GM23338 (cell line): Measurements from ENCODE around the gene RYR3. TPM values are rescaled to one million over a fixed set of nuclear protein-coding genes. Genes with fewer than 3 reads are reported as not detected.

Source experiments
- ATAC-seq: fragments of 200-7000 bp; cut with Tn5 transposase; 3 replicates; pipeline ENCODE4 v1.9.1; 2020
- DNase-seq: peaks from one replicate; pipeline ENCODE4 v3.0.0-alpha.2; 2015; ENCODE audit warnings: low spot score
- H2AFZ ChIP-seq: fragments of 200-600 bp; sonication (generic); 2 replicates; pipeline ENCODE4 v1.8.0; 2016; ENCODE audit warnings: antibody characterized with exemption, mild to moderate bottlenecking, moderate library complexity
- H3F3A ChIP-seq: fragments of 200-600 bp; sonication (generic); replicated peaks from 2 replicates; pipeline ENCODE4 v1.8.0; 2017; ENCODE audit warnings: antibody characterized with exemption, mixed run types, low read depth
- H3K27ac ChIP-seq: fragments of 200-600 bp; sonication (generic); 2 replicates; pipeline ENCODE4 v1.6.1; 2016; ENCODE audit warnings: low read depth
- H3K27me3 ChIP-seq: fragments of 200-600 bp; sonication (generic); 2 replicates; pipeline ENCODE4 v1.8.0; 2016; ENCODE audit warnings: mild to moderate bottlenecking, mixed run types, moderate library complexity; ENCODE audit not compliant: insufficient read depth
- H3K36me3 ChIP-seq: fragments of 200-600 bp; sonication (generic); 2 replicates; pipeline ENCODE4 v1.8.0; 2016; ENCODE audit warnings: mild to moderate bottlenecking; ENCODE audit not compliant: insufficient read depth
- H3K4me1 ChIP-seq: fragments of 200-600 bp; sonication (generic); 2 replicates; pipeline ENCODE4 v1.8.0; 2016; ENCODE audit warnings: mild to moderate bottlenecking, moderate library complexity; ENCODE audit not compliant: insufficient read depth
- H3K4me2 ChIP-seq: fragments of 200-600 bp; sonication (generic); 2 replicates; pipeline ENCODE4 v1.7.1; 2017; ENCODE audit warnings: mixed run types
- H3K4me3 ChIP-seq: fragments of 200-600 bp; sonication (generic); 2 replicates; pipeline ENCODE4 v1.6.1; 2016; ENCODE audit warnings: mixed run types
- H3K79me2 ChIP-seq: fragments of 200-600 bp; sonication (generic); replicated peaks from 2 replicates; pipeline ENCODE4 v1.8.0; 2017; ENCODE audit warnings: mild to moderate bottlenecking; ENCODE audit not compliant: insufficient read depth
- H3K9me2 ChIP-seq: fragments of 200-600 bp; sonication (generic); 2 replicates; pipeline ENCODE4 v1.8.0; 2017; ENCODE audit not compliant: insufficient read depth
- H4K20me1 ChIP-seq: fragments of 200-600 bp; sonication (generic); replicated peaks from 2 replicates; pipeline ENCODE4 v1.8.0; 2017; ENCODE audit warnings: mild to moderate bottlenecking; ENCODE audit not compliant: insufficient read depth
- H3K27ac Mint-ChIP-seq: 2 replicates; pipeline ENCODE4 v1.8.0; 2020; ENCODE audit warnings: inconsistent platforms, mild to moderate bottlenecking, moderate library complexity, mixed read lengths
- H3K27me3 Mint-ChIP-seq: 3 replicates; pipeline ENCODE4 v1.8.0; 2022; ENCODE audit warnings: low read depth, mild to moderate bottlenecking, moderate library complexity, mixed read lengths, inconsistent platforms; ENCODE audit not compliant: insufficient read depth, poor library complexity
- H3K36me3 Mint-ChIP-seq: 3 replicates; pipeline ENCODE4 v1.8.0; 2021; ENCODE audit warnings: low read depth, mild to moderate bottlenecking, inconsistent platforms, moderate library complexity, mixed read lengths
- H3K4me1 Mint-ChIP-seq: 3 replicates; pipeline ENCODE4 v1.8.0; 2020; ENCODE audit warnings: mild to moderate bottlenecking, inconsistent platforms, mixed read lengths
- H3K4me3 Mint-ChIP-seq: 3 replicates; pipeline ENCODE4 v1.8.0; 2021; ENCODE audit warnings: moderate library complexity, mild to moderate bottlenecking, inconsistent platforms, mixed read lengths
- H3K9me3 Mint-ChIP-seq: 3 replicates; pipeline ENCODE4 v1.8.0; 2020; ENCODE audit warnings: moderate library complexity, mild to moderate bottlenecking, inconsistent platforms, mixed read lengths
- CREB1 ChIP-seq: fragments of 250-450 bp; sonication (Bioruptor Pico); IDR thresholded peaks from 2 replicates; pipeline ENCODE4 v1.5.0; 2020; ENCODE audit warnings: low read depth, mild to moderate bottlenecking, moderate library complexity
- EZH2 ChIP-seq: fragments of 200-600 bp; sonication (generic); IDR thresholded peaks from one replicate; pipeline ENCODE4 v1.8.0; 2017; ENCODE audit warnings: antibody characterized with exemption, mild to moderate bottlenecking, low read depth; ENCODE audit not compliant: unreplicated experiment
- EZH2phosphoT487 ChIP-seq: fragments of 200-600 bp; sonication (generic); IDR thresholded peaks from one replicate; pipeline ENCODE4 v1.8.1; 2018; ENCODE audit warnings: antibody characterized with exemption; ENCODE audit not compliant: unreplicated experiment
- JUNB ChIP-seq: IDR thresholded peaks from one replicate; pipeline ENCODE4 v1.6.1; 2016; ENCODE audit warnings: antibody characterized with exemption; ENCODE audit not compliant: unreplicated experiment
- POLR2AphosphoS5 ChIP-seq: IDR thresholded peaks from 2 replicates; pipeline ENCODE4 v1.6.1; 2016; ENCODE audit warnings: antibody characterized with exemption, low read depth
- STAT1 ChIP-seq: IDR thresholded peaks from one replicate; pipeline ENCODE4 v1.6.1; 2016; ENCODE audit warnings: antibody characterized with exemption; ENCODE audit not compliant: unreplicated experiment
- ZNF114 ChIP-seq: fragments of 250-450 bp; sonication (Bioruptor Pico); IDR thresholded peaks from 2 replicates; pipeline ENCODE4 v1.5.0; 2020; ENCODE audit warnings: mild to moderate bottlenecking, moderate library complexity
- ZNF331 ChIP-seq: fragments of 250-450 bp; sonication (Bioruptor Pico); IDR thresholded peaks from 2 replicates; pipeline ENCODE4 v1.5.0; 2020; ENCODE audit warnings: low read depth, mild to moderate bottlenecking, moderate library complexity
- ZNF462 ChIP-seq: fragments of 250-450 bp; sonication (Bioruptor Pico); IDR thresholded peaks from 2 replicates; pipeline ENCODE4 v1.5.0; 2020; ENCODE audit warnings: mild to moderate bottlenecking, moderate library complexity
- polyA plus RNA-seq: library from polyadenylated mRNA; unstranded; fragments of >200 nt; fragmentation: Nextera tagmentation; extraction: Ambion mirVana; gene quantifications from 2 replicates; pipeline ENCODE4 v1.2.1, GENCODE V29; 2016
- total RNA-seq: library from RNA; depleted of rRNA; stranded (reverse); fragments of >200 nt; shearing (Covaris generic); gene quantifications from 2 replicates; pipeline ENCODE4 v1.2.3, GENCODE V29; 2014

Gene RYR3
- total and polyA plus RNA-seq, 2 experiments from 2014 or later, result 1.1 to 1.2 TPM

GRCh38 chr15:33354411-33354810 lies 43.6 kb downstream of the RYR3 start (continued):
- TF ChIP-seq ZNF462, result no peak
- no peak for TF ChIP-seq EZH2phosphoT487
- no peak for TF ChIP-seq ZNF331 (CRISPR knock-in tag)
- no peak for TF ChIP-seq CREB1 (CRISPR knock-in tag)

DNA sequence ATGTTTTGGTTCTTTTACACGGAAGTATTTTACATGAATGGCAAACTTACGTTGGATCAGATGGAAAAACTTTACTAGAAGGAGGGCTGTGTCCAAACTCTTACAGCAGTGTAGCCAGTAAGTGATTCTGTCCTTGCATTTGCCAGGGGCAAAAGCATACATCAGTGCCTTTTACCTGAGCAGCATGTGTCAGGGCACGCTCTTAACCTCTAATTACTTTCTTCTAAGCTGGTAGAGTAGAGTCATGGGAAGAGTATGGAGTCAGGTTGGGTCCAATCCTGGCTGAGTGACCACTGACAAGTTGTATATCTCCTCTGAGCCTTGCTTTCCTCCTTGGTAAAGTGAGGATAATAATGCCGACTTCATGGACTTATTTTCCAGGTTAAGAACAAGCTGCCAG lies 47.1 kb downstream of the RYR3 start:
- no peak overlapping the region for H3K4me3 ChIP-seq
- no peaks in the 10 kb centered on the region for H3F3A ChIP-seq
- H3K36me3 ChIP-seq, result no peaks in the 10 kb centered on the region
- no peak for DNase-seq
- H3K27ac ChIP-seq, result no peak overlapping the region
- no peaks in the 10 kb centered on the region for H3K4me1 Mint-ChIP-seq
- H4K20me1 ChIP-seq, result no peaks in the 10 kb centered on the region
- no peaks in the 10 kb centered on the region for H3K27me3 ChIP-seq
- ATAC-seq, result no peak
- H2AFZ ChIP-seq, result no peak overlapping the region
- no peaks in the 10 kb centered on the region for H3K36me3 Mint-ChIP-seq
- no peak overlapping the region for H3K4me2 ChIP-seq
- no peak overlapping the region for H3K27ac Mint-ChIP-seq
- H3K9me2 ChIP-seq, result no peaks in the 10 kb centered on the region; the same call in 1 of the 2 replicates
- H3K4me1 ChIP-seq, result no peaks in the 10 kb centered on the region
- no peaks in the 10 kb centered on the region for H3K27me3 Mint-ChIP-seq
- no peaks in the 10 kb centered on the region for H3K79me2 ChIP-seq
- no peaks in the 10 kb centered on the region for H3K9me3 Mint-ChIP-seq
- no peak overlapping the region for H3K4me3 Mint-ChIP-seq
- TF ChIP-seq JUNB, result no peak
- TF ChIP-seq POLR2AphosphoS5, result no peak
- no peak for TF ChIP-seq ZNF331 (CRISPR knock-in tag)
- no peak for TF ChIP-seq STAT1
- TF ChIP-seq ZNF462, result no peak
- TF ChIP-seq ZNF114 (CRISPR knock-in tag), result no peak
- no peak for TF ChIP-seq EZH2
- no peak for TF ChIP-seq EZH2phosphoT487
